ENCODE measurements around the gene HEPN1. TPM values are rescaled to one million over a fixed set of nuclear protein-coding genes. Genes with fewer than 3 reads are reported as not detected.

HEPN1 gene
- total RNA-seq, 1 donor from 2014 or later, result not detected

GRCh38 chr11:124896071-124896750 is 22.8 kb upstream of the HEPN1 start:
- no peak overlapping the region for H3K9ac ChIP-seq (ENCODE audit: low read length)
- no peaks in the 10 kb centered on the region for H3K36me3 Mint-ChIP-seq (ENCODE audit: low read depth, unreplicated experiment)
- H2AFZ ChIP-seq (ENCODE audit: low read depth, low read length), result no peak overlapping the region
- H3K79me2 ChIP-seq (ENCODE audit: insufficient read depth, low read length), result no peaks in the 10 kb centered on the region
- DNase-seq (ENCODE audit: low read depth) (peak; percentile 24), FAIRE-seq (no peak)
- no peak overlapping the region for H3K4me3 ChIP-seq (ENCODE audit: insufficient read depth, low read depth, low read length)
- peaks cover 49% of the 10 kb centered on the region for H3K4me1 ChIP-seq (ENCODE audit: insufficient read depth, low read length)
- H3K36me3 ChIP-seq (ENCODE audit: insufficient read depth, low read length), result no peaks in the 10 kb centered on the region
- H3K27me3 Mint-ChIP-seq (ENCODE audit: low read depth, unreplicated experiment), result peaks cover 38% of the 10 kb centered on the region
- TF ChIP-seq CTCF (IDR thresholded peaks at IDR 0.05; ENCODE audit: insufficient read depth, low read depth, low read length) (no peak), EZH2 (IDR thresholded peaks at IDR 0.05; ENCODE audit: insufficient read depth, low read length) (no peak)
- no peak overlapping the region for H3K4me2 ChIP-seq (ENCODE audit: low read length)
- H3K4me1 Mint-ChIP-seq (ENCODE audit: low read depth, unreplicated experiment), result peaks cover 30% of the 10 kb centered on the region
- H4K20me1 ChIP-seq (ENCODE audit: insufficient read depth, low read length), result no peaks in the 10 kb centered on the region
- H3K4me3 Mint-ChIP-seq (ENCODE audit: unreplicated experiment), result no peak overlapping the region
- H3K27me3 ChIP-seq (ENCODE audit: insufficient read depth, low read length), result no peaks in the 10 kb centered on the region
- no peak overlapping the region for H3K27ac ChIP-seq (ENCODE audit: low read depth, low read length)
- H3K9me3 Mint-ChIP-seq (ENCODE audit: unreplicated experiment), result no peaks in the 10 kb centered on the region
- no peaks in the 10 kb centered on the region for H3K9me3 ChIP-seq (ENCODE audit: insufficient read depth, low read depth, low read length)
- H3K27ac Mint-ChIP-seq (ENCODE audit: unreplicated experiment), result peak overlapping the region; percentile 58

GRCh38 chr11:124896821-124897391 is 22.1 kb upstream of the HEPN1 start:
- no peak for TF ChIP-seq CTCF (IDR thresholded peaks at IDR 0.05; ENCODE audit: insufficient read depth, low read depth, low read length)
- no peak for TF ChIP-seq EZH2 (IDR thresholded peaks at IDR 0.05; ENCODE audit: insufficient read depth, low read length)
- no peaks in the 10 kb centered on the region for H3K9me3 ChIP-seq (ENCODE audit: insufficient read depth, low read depth, low read length)
- no peaks in the 10 kb centered on the region for H3K36me3 ChIP-seq (ENCODE audit: insufficient read depth, low read length)
- no peak overlapping the region for H3K4me3 Mint-ChIP-seq (ENCODE audit: unreplicated experiment)
- peaks cover 50% of the 10 kb centered on the region for H3K4me1 ChIP-seq (ENCODE audit: insufficient read depth, low read length)
- peak overlapping the region; percentile 77 for H3K4me2 ChIP-seq (ENCODE audit: low read length)
- peaks cover 2% of the 10 kb centered on the region for H3K9me3 Mint-ChIP-seq (ENCODE audit: unreplicated experiment)
- no peaks in the 10 kb centered on the region for H4K20me1 ChIP-seq (ENCODE audit: insufficient read depth, low read length)
- peaks cover 30% of the 10 kb centered on the region for H3K4me1 Mint-ChIP-seq (ENCODE audit: low read depth, unreplicated experiment)
- H3K27me3 ChIP-seq (ENCODE audit: insufficient read depth, low read length), result no peaks in the 10 kb centered on the region
- peak overlapping the region; percentile 58 for H3K27ac Mint-ChIP-seq (ENCODE audit: unreplicated experiment)
- peak overlapping the region; percentile 41 for H3K9ac ChIP-seq (ENCODE audit: low read length)
- no peak overlapping the region for H3K27ac ChIP-seq (ENCODE audit: low read depth, low read length)
- H2AFZ ChIP-seq (ENCODE audit: low read depth, low read length), result no peak overlapping the region
- FAIRE-seq (no peak), DNase-seq (ENCODE audit: low read depth) (no peak)
- peaks cover 35% of the 10 kb centered on the region for H3K27me3 Mint-ChIP-seq (ENCODE audit: low read depth, unreplicated experiment)
- H3K36me3 Mint-ChIP-seq (ENCODE audit: low read depth, unreplicated experiment), result no peaks in the 10 kb centered on the region
- H3K79me2 ChIP-seq (ENCODE audit: insufficient read depth, low read length), result no peaks in the 10 kb centered on the region
- H3K4me3 ChIP-seq (ENCODE audit: insufficient read depth, low read depth, low read length), result no peak overlapping the region
